Measurements from ENCODE around the gene ANKRD17. TPM values are rescaled to one million over a fixed set of nuclear protein-coding genes. Genes with fewer than 3 reads are reported as not detected.

The ANKRD17 gene
- total and polyA plus RNA-seq, 2 donors (not counting 3 experiments of a cell fraction or from before 2014, with no cell fraction given): 33.3 to 64.4 TPM

DNA sequence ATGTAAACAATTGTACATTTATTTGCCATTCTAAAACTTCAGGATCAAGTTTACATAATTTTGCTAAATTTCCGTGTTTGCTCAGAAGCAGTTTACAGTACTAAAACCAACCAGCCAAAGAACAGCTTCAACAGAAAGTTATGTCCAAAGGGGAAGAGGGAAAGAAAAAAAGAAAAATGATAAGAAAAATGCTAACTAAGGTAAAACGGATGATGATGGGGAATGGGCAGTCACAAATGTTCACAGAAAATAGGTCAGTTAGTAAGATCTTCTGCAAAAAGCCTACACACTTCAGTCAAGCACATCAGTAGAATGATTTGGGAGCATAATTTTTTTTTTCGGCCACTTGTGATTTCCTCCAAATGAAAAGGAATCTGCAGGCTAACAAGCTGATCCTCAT is 182.8 kb downstream of the ANKRD17 start:
- no peaks in the 10 kb centered on the region for H3K4me1 ChIP-seq (ENCODE audit: control insufficient read depth, extremely low read depth, insufficient read depth, low read length)
- H3K79me2 ChIP-seq (ENCODE audit: control insufficient read depth, insufficient read depth, low read length): peaks cover 2% of the 10 kb centered on the region
- H3K9ac ChIP-seq (replicated peaks; ENCODE audit: extremely low read depth, insufficient read depth, low read length): no peak overlapping the region
- no peak overlapping the region for H3K4me3 ChIP-seq (replicated peaks in 1 of 3; ENCODE audit: insufficient read depth in 1 of 3, low read depth in 1 of 3, low read length in 3 of 3)
- no peak overlapping the region for H3K27ac ChIP-seq (ENCODE audit: insufficient read depth, low read depth, low read length)
- DNase-seq (ENCODE audit: low read depth, low spot score) (no peak), FAIRE-seq (peak; percentile 15)
- H3K9me1 ChIP-seq (replicated peaks; ENCODE audit: control insufficient read depth, extremely low read depth, insufficient read depth, low read length): no peaks in the 10 kb centered on the region
- no peaks in the 10 kb centered on the region for H3K9me3 ChIP-seq (replicated peaks; ENCODE audit: control insufficient read depth, insufficient read depth, low read length)
- TSS peak; percentile 71 for BruUV-seq (replicated peaks)
- ChIA-PET CTCF (no interaction called here), POLR2A (no interaction called here)
- H3K27me3 ChIP-seq (ENCODE audit: control insufficient read depth in 2 of 2, insufficient read depth in 2 of 2, low read length in 2 of 2): no peaks in the 10 kb centered on the region
- no peak overlapping the region for H2AFZ ChIP-seq (ENCODE audit: low read depth, low read length)
- H3K36me3 ChIP-seq (ENCODE audit: control insufficient read depth in 2 of 2, extremely low read depth in 1 of 2, insufficient read depth in 2 of 2, low read length in 2 of 2): peaks cover 7 to 23% of the 10 kb centered on the region in 2 experiments
- no peak for TF ChIP-seq MYC (IDR thresholded peaks at IDR 0.05; ENCODE audit: low read depth, low read length)
- TF ChIP-seq POLR2AphosphoS5 (IDR thresholded peaks at IDR 0.05; ENCODE audit: insufficient read depth, low read depth, low read length): no peak
- TF ChIP-seq CTCF (IDR thresholded peaks at IDR 0.05; ENCODE audit: extremely low read depth in 1 of 2, insufficient read depth in 1 of 2, low read depth in 1 of 2, low read length in 2 of 2): no peak
- TF ChIP-seq POLR2A (IDR thresholded peaks at IDR 0.05; ENCODE audit: low read depth, low read length): no peak
- no peak for TF ChIP-seq JUN (IDR thresholded peaks at IDR 0.05; ENCODE audit: borderline replicate concordance, insufficient read depth, insufficient read length, low read depth)
- TF ChIP-seq, protein P1, sequence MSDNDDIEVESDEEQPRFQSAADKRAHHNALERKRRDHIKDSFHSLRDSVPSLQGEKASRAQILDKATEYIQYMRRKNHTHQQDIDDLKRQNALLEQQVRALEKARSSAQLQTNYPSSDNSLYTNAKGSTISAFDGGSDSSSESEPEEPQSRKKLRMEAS (IDR thresholded peaks at IDR 0.05; ENCODE audit: insufficient read depth, insufficient read length): no peak
- TF ChIP-seq EZH2 (IDR thresholded peaks at IDR 0.05; ENCODE audit: borderline replicate concordance, low read depth, low read length, severe bottlenecking): no peak
- no peak for TF ChIP-seq FOS (IDR thresholded peaks at IDR 0.05; ENCODE audit: borderline replicate concordance, insufficient read depth, low read length)
- no peak for TF ChIP-seq GATA2 (IDR thresholded peaks at IDR 0.05; ENCODE audit: insufficient read depth, insufficient read length, low read depth, low read length)
- dilution Hi-C loops (cut with MboI; ENCODE audit: extremely low pct_ligation_motif_present, low sequenced_read_pairs) (no loop called here), intact Hi-C loops (cut with micrococcal nuclease) (loop anchor here (2.0 kb wide), 1 partner anchor 13 kb away; no protein-coding TSS in a partner anchor)
- H4K20me1 ChIP-seq (replicated peaks; ENCODE audit: control insufficient read depth, extremely low read depth, insufficient read depth, low read length): no peaks in the 10 kb centered on the region
- no peak overlapping the region for H3K4me2 ChIP-seq (ENCODE audit: insufficient read depth, low read length)
